NCI-H82 (cell line): Measurements from ENCODE around the gene MDC1.

ENCODE experiments used
- DNase-seq: peaks from one replicate; lab custom pipeline; 2025; lab: John Stamatoyannopoulos, UW

Gene MDC1

GRCh38 chr6:30707281-30707850 is 9.7 kb downstream of the MDC1 start:
- no peak for DNase-seq

GRCh38 chr6:30705620-30706019 is 11.5 kb downstream of the MDC1 start:
- DNase-seq: no peak

GRCh38 chr6:30703821-30704220 is 13.3 kb downstream of the MDC1 start:
- no peak for DNase-seq

- DNase-seq: no peak
Observed at GRCh38 chr6:30703011-30703410, 14.1 kb downstream of the MDC1 start.

GRCh38 chr6:30700340-30700739 is 16.7 kb downstream of the MDC1 start:
- DNase-seq: no peak

GRCh38 chr6:30696432-30696831 is 20.6 kb downstream of the MDC1 start:
- no peak for DNase-seq

- DNase-seq: peak; percentile 90
Observed at GRCh38 chr6:30691208-30691847, 25.8 kb downstream of the MDC1 start.

- DNase-seq: peak; percentile 96
Observed at GRCh38 chr6:30690403-30691207, 26.5 kb downstream of the MDC1 start, which contains the start of gene NRM. Gene NRM, minus strand, starts transcription at chr6:30690984. Its CDS starts 10 bp downstream, at chr6:30690974.

- DNase-seq: no peak
Observed at GRCh38 chr6:30689985-30690384, 27.1 kb downstream of the MDC1 start.

- DNase-seq: no peak
Observed at GRCh38 chr6:30689022-30689865, 27.8 kb downstream of the MDC1 start.

- no peak for DNase-seq
Observed at GRCh38 chr6:30688569-30688968, 28.5 kb downstream of the MDC1 start.

- DNase-seq: peak; percentile 54
Observed at GRCh38 chr6:30687659-30688431, 29.2 kb downstream of the MDC1 start.

GRCh38 chr6:30686908-30687658 is 30.0 kb downstream of the MDC1 start:
- DNase-seq: peak; percentile 96

GRCh38 chr6:30686009-30686907 is 30.8 kb downstream of the MDC1 start, which contains the start of gene PPP1R18:
Gene PPP1R18, minus strand, starts transcription at chr6:30686645. Its CDS starts 627 bp downstream, at chr6:30686018.
- DNase-seq: peak; percentile 76

- peak; percentile 22 for DNase-seq
Observed at GRCh38 chr6:30685157-30686008, 31.7 kb downstream of the MDC1 start.

GRCh38 chr6:30684386-30685156 is 32.5 kb downstream of the MDC1 start:
- DNase-seq: no peak

- DNase-seq: no peak
Observed at GRCh38 chr6:30683980-30684338, 33.1 kb downstream of the MDC1 start.
